Keratinocyte (primary cell): ENCODE results near the gene RGS8. TPM values are rescaled to one million over a fixed set of nuclear protein-coding genes. Genes with fewer than 3 reads are reported as not detected.

Source experiments
- DNase-seq: peaks from one replicate; pipeline ENCODE4 v3.0.0-alpha.2; 2011; ENCODE audit warnings: low read depth, missing footprints, low spot score
- FAIRE-seq: peaks from 2 replicates; lab custom pipeline; 2011; peaks lifted over from hg19 to GRCh38; lab: Jason Lieb, UNC
- H2AFZ ChIP-seq: 2 replicates; pipeline ENCODE4 v1.6.0; 2012; ENCODE audit warnings: low read length, control low read depth, inconsistent platforms; ENCODE audit not compliant: control insufficient read depth
- H3K27ac ChIP-seq: 2 replicates; pipeline ENCODE4 v1.5.1; 2011; ENCODE audit warnings: low read length; ENCODE audit not compliant: control insufficient read depth, insufficient read depth
- H3K27me3 ChIP-seq: 3 replicates; pipeline ENCODE4 v1.6.0; 2011; ENCODE audit warnings: low read length; ENCODE audit not compliant: control insufficient read depth, insufficient read depth; ENCODE audit errors: extremely low read depth
- H3K36me3 ChIP-seq, 2 experiments: 2 replicates in 1 of 2; 3 replicates in 1 of 2; pipeline ENCODE4 v1.5.1; 2011; ENCODE audit warnings: low read length in 2 of 2, mild to moderate bottlenecking in 1 of 2; ENCODE audit not compliant: control insufficient read depth in 2 of 2, insufficient read depth in 2 of 2; ENCODE audit errors: extremely low read depth in 1 of 2
- H3K4me1 ChIP-seq: 3 replicates; pipeline ENCODE4 v1.5.1; 2011; ENCODE audit warnings: low read length; ENCODE audit not compliant: control insufficient read depth, insufficient read depth; ENCODE audit errors: extremely low read depth
- H3K4me2 ChIP-seq: 3 replicates; pipeline ENCODE4 v1.6.0; 2011; ENCODE audit warnings: low read depth, low read length; ENCODE audit not compliant: control insufficient read depth, insufficient read depth; ENCODE audit errors: extremely low read depth
- H3K4me3 ChIP-seq, 3 experiments: fragments of 200-600 bp in 1 of 3; sonication (generic) in 1 of 3; 2 replicates in 2 of 3; 3 replicates in 1 of 3; pipeline ENCODE4 v1.5.1; 2011 to 2016; ENCODE audit warnings: low read length in 3 of 3, mild to moderate bottlenecking in 3 of 3, control low read depth in 2 of 3, inconsistent platforms in 1 of 3, low read depth in 1 of 3, mixed read lengths in 1 of 3, mixed run types in 1 of 3, moderate library complexity in 1 of 3; ENCODE audit not compliant: control insufficient read depth in 2 of 3, insufficient read depth in 2 of 3; ENCODE audit errors: extremely low read depth in 1 of 3
- H3K79me2 ChIP-seq: 2 replicates; pipeline ENCODE4 v1.6.0; 2012; ENCODE audit warnings: low read length; ENCODE audit not compliant: control insufficient read depth, insufficient read depth
- H3K9ac ChIP-seq: 3 replicates; pipeline ENCODE4 v1.6.0; 2011; ENCODE audit warnings: low read length; ENCODE audit not compliant: control insufficient read depth, insufficient read depth; ENCODE audit errors: extremely low read depth
- H3K9me1 ChIP-seq: 3 replicates; pipeline ENCODE4 v1.6.0; 2011; ENCODE audit warnings: low read length; ENCODE audit not compliant: control insufficient read depth, insufficient read depth; ENCODE audit errors: extremely low read depth
- H3K9me3 ChIP-seq: 2 replicates; pipeline ENCODE4 v1.5.1; 2012; ENCODE audit warnings: low read depth, low read length; ENCODE audit not compliant: control insufficient read depth
- H4K20me1 ChIP-seq: 3 replicates; pipeline ENCODE4 v1.6.0; 2011; ENCODE audit warnings: low read length; ENCODE audit not compliant: control insufficient read depth, insufficient read depth; ENCODE audit errors: extremely low read depth
- EZH2 ChIP-seq: IDR thresholded peaks from one replicate; pipeline ENCODE4 v1.6.1; 2012; ENCODE audit warnings: inconsistent platforms, mild to moderate bottlenecking, low read length, moderate library complexity
- dilution Hi-C: fragments of 300-500 bp; cut with MboI; formaldehyde crosslinking; loops from one replicate; pipeline ENCODE4 v1.7.0; 2020; ENCODE audit warnings: low sequenced_read_pairs; ENCODE audit not compliant: extremely low pct_ligation_motif_present
- polyA plus RNA-seq, 5 experiments: library from polyadenylated mRNA; depleted of rRNA in 3 of 5; stranded (reverse) in 3 of 5; stranded (forward) in 1 of 5; unstranded in 1 of 5; fragments of >200 nt; gene quantifications; 1 replicate in 1 of 5; 2 replicates in 3 of 5; 3 replicates in 1 of 5; pipeline versions ENCODE4 v1.2.1 to v1.2.3, GENCODE V29; 2011 to 2012; ENCODE audit warnings: missing spikeins in 2 of 5, low read depth in 1 of 5, low replicate concordance in 1 of 5
- TF ChIP-seq, protein P1 (sequence below), 3 experiments: IDR thresholded peaks in 1 of 3; conservative IDR thresholded peaks in 1 of 3; optimal IDR thresholded peaks in 1 of 3; 2 replicates in 2 of 3; 3 replicates in 1 of 3; pipeline versions ENCODE3 to v1.5.1; 2011; ENCODE audit warnings: low read length in 3 of 3, mild to moderate bottlenecking in 3 of 3, moderate library complexity in 2 of 3, control low read depth in 1 of 3, inconsistent platforms in 1 of 3; ENCODE audit not compliant: insufficient read depth in 2 of 3; ENCODE audit errors: extremely low read depth in 1 of 3

The RGS8 gene
- polyA plus RNA-seq, 1 donor (not counting 4 experiments of a cell fraction or from before 2014, with no cell fraction given): not detected

DNA sequence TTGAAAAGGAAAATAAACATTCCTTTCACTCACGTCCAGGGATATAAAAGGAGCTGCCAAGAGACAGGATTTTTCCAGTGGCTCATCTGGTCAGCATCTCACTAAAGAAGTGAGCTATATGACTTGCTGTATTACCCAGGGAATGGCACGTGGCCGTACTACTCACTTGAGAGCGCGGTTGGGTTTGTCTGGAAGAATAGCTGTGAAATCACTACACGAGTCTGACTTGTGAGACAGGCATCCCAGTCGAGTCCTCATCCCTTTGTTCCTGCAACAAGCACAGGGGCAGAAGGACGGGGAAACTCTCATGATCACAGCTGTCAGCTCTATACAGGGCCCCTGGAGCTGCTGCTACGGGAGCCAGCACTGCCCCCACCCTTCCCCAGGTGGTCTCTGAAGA, 17.7 kb downstream of the RGS8 start:
- H3K9me3 ChIP-seq: no peaks in the 10 kb centered on the region
- H2AFZ ChIP-seq: no peak overlapping the region
- peaks cover 7% of the 10 kb centered on the region for H3K27me3 ChIP-seq
- no peaks in the 10 kb centered on the region for H3K79me2 ChIP-seq
- H3K4me2 ChIP-seq: no peak overlapping the region
- TF ChIP-seq, protein P1, sequence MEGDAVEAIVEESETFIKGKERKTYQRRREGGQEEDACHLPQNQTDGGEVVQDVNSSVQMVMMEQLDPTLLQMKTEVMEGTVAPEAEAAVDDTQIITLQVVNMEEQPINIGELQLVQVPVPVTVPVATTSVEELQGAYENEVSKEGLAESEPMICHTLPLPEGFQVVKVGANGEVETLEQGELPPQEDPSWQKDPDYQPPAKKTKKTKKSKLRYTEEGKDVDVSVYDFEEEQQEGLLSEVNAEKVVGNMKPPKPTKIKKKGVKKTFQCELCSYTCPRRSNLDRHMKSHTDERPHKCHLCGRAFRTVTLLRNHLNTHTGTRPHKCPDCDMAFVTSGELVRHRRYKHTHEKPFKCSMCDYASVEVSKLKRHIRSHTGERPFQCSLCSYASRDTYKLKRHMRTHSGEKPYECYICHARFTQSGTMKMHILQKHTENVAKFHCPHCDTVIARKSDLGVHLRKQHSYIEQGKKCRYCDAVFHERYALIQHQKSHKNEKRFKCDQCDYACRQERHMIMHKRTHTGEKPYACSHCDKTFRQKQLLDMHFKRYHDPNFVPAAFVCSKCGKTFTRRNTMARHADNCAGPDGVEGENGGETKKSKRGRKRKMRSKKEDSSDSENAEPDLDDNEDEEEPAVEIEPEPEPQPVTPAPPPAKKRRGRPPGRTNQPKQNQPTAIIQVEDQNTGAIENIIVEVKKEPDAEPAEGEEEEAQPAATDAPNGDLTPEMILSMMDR (optimal IDR thresholded peaks at IDR 0.05 in 1 of 3, IDR thresholded peaks at IDR 0.05 in 1 of 3, conservative IDR thresholded peaks at IDR 0.05 in 1 of 3; ENCODE audit: extremely low read depth in 1 of 3, insufficient read depth in 2 of 3, low read length in 3 of 3): no peak
- no peak for TF ChIP-seq EZH2
- H3K4me1 ChIP-seq: no peaks in the 10 kb centered on the region
- H3K9ac ChIP-seq: no peak overlapping the region
- no peaks in the 10 kb centered on the region for H3K36me3 ChIP-seq
- dilution Hi-C loops: no loop called here
- DNase-seq (no peak), FAIRE-seq (no peak)
- no peak overlapping the region for H3K4me3 ChIP-seq
- H3K27ac ChIP-seq: no peak overlapping the region
- H3K9me1 ChIP-seq: no peaks in the 10 kb centered on the region
- H4K20me1 ChIP-seq: no peaks in the 10 kb centered on the region

DNA sequence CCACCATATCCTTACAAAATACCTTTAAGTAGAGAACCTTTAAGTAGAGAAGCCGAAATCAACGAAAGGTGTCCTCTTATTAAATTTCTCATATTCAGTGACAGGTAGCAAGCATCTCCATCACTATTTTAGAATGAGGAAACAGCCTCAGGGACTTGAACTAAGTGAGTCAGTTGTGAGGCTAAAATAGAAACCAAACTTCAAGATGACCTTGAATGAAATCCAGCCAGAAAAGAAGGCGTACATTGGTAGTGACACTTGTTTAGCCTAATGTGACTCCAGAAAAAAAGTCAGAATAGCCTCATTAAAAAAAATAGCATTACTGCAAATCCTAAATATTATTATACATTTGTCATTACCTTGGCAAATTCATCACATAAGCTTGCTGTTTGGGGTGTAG, 20.1 kb downstream of the RGS8 start:
- H3K4me1 ChIP-seq: no peaks in the 10 kb centered on the region
- H4K20me1 ChIP-seq: no peaks in the 10 kb centered on the region
- H3K4me3 ChIP-seq: no peak overlapping the region
- H3K79me2 ChIP-seq: no peaks in the 10 kb centered on the region
- no peaks in the 10 kb centered on the region for H3K36me3 ChIP-seq
- TF ChIP-seq EZH2: no peak
- TF ChIP-seq, protein P1 (optimal IDR thresholded peaks at IDR 0.05 in 1 of 3, IDR thresholded peaks at IDR 0.05 in 1 of 3, conservative IDR thresholded peaks at IDR 0.05 in 1 of 3; ENCODE audit: extremely low read depth in 1 of 3, insufficient read depth in 2 of 3, low read length in 3 of 3): no peak
- no peak overlapping the region for H3K9ac ChIP-seq
- H3K27ac ChIP-seq: no peak overlapping the region
- no peak for DNase-seq
- no peaks in the 10 kb centered on the region for H3K9me3 ChIP-seq
- H3K27me3 ChIP-seq: no peaks in the 10 kb centered on the region
- H3K9me1 ChIP-seq: no peaks in the 10 kb centered on the region
- no peak overlapping the region for H3K4me2 ChIP-seq
- dilution Hi-C loops: no loop called here
- FAIRE-seq: no peak
- no peak overlapping the region for H2AFZ ChIP-seq
